Smooth muscle cell of the brain vasculature (primary cell): ENCODE data around the gene SOX13.
"Not testable (repeated sequence)": the region's sequence is repeated elsewhere in the genome, so short reads cannot be mapped to it uniquely, and the experiment has no call there.

Experiments used
- DNase-seq: peaks from one replicate; pipeline ENCODE4 v3.0.0-alpha.2; 2012; ENCODE audit warnings: low read depth, low spot score

The SOX13 gene

DNA sequence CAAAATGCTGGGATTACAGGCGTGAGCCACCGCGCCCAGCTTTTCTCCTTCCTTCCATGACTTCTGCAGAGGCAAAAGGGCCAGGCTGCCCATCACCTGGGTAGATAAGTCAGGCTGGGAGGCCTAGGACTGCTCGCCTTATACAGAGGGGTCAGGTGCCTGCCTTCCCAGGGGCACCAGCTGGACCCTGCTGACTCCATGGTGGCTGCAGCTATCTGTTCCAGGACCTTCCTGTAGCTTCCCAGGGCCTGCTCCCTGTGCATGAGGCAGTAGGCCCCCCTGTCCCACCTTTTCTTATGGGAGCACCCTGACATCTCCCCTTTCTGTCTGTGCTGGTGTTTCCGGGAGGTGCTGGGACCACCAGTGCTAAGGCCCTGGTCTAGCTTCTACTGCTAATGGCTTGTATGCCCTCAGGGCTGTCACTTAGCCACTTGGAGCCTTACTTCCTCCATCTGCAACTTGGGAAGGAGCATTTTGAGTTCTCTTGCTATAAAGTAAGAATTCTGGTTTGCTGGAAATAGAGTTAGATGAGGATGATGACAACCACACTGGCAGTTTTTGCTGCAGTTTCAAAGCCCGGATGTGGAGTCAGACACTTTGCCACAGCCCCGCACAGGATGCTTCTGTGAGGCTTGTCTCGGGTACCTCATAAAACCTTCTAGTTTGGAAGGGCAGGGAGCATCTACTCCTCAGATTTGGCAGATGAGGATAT is 14.4 kb downstream of the SOX13 start:
- DNase-seq: no peak

- DNase-seq: no peak
These were observed 15.1 kb downstream of the SOX13 start for GRCh38 chr1:204087893-204088528.

- DNase-seq: no peak
These were observed 15.7 kb downstream of the SOX13 start for GRCh38 chr1:204088596-204088995.

- DNase-seq: no peak
These were observed 16.3 kb downstream of the SOX13 start for GRCh38 chr1:204089044-204089751.

DNA sequence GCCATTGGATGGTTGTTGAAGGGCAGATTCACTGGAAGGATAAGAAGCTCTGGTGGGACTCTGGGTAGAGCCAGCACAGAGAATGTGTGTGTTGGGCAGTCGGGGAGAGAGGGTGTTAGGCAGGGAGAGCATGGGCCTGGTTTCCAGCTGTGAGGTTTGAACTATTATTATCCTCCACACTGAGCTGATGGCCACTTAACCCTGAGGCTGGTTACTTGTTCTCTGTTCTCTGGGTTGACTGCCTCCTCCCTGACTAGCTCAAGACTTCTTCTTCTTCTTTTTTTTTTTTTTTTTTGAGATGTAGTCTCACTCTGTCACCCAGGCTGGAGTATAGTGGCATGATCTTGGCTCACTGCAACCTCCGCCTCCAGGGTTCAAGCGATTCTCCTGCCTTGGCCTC is 17.2 kb downstream of the SOX13 start:
- not testable (repeated sequence) for DNase-seq

DNA sequence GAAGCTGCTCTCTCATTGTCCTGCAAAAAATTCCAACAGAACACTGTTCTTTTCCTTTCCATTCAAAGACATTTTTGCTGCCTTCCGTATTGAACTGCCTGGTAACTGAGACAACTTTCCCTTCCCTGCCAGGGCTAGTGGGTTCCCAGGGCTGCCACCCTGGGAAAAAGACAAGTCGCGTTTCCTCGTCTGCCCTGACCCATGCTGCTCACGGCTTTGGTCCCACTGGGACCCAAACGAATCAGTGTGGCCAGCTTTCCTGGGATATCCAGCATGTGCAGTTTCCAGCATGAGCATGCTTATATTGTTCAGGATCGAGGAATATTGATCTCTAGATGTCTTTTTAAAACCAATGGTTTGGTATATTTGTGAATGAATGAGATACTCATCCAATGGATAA is 18.2 kb downstream of the SOX13 start:
- DNase-seq: no peak

DNA sequence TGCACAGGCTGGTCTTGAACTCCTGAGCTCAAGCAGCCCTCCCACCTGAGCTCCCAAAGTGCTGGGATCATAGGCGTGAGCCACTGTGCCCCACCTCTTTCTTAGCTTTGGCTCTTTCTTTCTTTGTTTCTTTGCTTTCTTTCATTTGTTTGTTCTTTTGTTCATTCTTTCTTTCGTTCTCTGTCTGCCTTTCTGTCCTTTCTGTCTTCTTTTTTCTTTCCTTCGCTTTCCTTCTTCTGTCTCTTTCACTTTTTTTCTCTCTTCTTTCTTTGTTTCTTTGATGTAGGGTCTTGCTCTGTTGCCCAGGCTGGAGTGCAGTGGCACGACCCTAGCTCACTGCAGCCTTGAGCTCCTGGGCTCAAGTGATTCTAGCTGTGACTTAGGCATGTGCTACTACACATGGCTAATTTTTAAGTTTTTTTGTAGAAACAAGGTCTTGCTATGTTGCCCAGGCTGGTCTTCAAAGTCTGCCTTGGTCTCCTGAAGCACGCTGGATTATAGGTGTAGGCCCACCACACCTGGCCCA is 18.9 kb downstream of the SOX13 start:
- DNase-seq: no peak

DNA sequence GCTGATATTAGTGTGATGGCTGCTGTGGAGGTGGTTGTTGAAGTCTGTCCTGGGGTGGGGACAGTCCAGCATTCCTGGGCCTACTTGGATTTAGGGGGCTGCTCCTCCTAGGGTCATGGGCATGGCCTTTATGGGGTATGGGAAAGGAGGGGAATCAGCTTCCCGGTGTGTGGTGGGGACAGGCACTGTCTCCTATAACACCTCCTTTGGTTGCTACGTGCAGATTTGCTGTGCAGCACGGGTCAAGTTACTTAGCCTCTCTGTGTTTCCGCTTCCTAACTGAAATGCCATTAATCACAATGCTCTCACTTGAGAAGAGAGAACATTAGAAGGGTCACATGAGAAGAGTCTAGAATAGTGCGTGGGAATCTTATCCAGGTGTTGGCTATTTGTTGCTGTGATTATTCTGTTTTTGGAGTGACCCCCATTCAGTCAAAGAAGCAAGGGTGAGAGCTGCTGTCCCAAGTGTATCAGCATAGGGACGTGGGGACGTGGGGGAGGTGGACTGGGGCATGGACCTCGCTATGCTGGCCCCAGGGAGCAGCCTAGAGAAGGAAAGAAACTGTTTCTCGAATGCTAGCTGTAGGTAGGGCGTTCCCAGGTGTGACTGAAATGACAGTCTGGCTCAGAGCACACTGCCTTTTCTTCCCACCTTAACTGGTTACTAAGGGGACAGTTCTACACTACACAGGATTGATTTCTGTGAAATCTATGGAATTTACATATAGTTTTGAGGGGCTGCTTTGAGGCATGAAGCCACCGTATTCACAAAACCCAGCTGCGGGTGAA is 19.9 kb downstream of the SOX13 start:
- no peak for DNase-seq

DNA sequence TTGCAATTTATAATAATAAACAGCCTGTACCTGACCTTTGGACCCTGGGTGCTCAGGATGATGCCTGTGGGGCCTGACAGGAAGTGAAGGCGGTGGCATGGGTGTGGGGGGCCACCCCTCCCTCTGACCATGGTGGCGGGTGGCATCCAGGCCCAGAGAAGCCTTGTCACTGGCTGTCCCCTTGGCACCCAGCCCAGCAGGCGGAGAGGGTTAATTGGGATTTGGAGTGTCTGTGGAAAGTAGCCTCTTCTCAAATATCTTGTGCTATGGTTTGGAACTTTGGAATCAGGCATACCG is 20.5 kb downstream of the SOX13 start:
- no peak for DNase-seq

DNA sequence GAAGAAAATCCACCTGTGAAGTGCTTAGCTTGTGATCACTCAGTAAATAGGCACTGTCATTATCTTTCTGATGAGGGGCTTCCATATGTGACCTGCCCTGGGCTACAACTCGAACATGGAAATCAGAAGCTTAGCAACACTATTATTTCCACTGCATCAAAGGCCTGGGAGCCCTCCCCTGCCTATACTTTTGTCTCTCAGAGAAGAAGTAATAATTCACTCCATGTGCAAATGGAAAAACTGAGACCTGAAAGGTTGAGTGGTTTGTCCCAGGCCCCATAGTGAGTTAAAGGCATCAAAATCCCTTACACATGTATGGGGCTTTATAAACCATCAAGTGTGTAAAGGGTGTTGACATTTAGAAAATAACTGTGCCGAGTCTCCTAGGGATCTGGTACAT is 20.9 kb downstream of the SOX13 start:
- no peak for DNase-seq

GRCh38 chr1:204094313-204094729 is 21.4 kb downstream of the SOX13 start:
- no peak for DNase-seq

DNA sequence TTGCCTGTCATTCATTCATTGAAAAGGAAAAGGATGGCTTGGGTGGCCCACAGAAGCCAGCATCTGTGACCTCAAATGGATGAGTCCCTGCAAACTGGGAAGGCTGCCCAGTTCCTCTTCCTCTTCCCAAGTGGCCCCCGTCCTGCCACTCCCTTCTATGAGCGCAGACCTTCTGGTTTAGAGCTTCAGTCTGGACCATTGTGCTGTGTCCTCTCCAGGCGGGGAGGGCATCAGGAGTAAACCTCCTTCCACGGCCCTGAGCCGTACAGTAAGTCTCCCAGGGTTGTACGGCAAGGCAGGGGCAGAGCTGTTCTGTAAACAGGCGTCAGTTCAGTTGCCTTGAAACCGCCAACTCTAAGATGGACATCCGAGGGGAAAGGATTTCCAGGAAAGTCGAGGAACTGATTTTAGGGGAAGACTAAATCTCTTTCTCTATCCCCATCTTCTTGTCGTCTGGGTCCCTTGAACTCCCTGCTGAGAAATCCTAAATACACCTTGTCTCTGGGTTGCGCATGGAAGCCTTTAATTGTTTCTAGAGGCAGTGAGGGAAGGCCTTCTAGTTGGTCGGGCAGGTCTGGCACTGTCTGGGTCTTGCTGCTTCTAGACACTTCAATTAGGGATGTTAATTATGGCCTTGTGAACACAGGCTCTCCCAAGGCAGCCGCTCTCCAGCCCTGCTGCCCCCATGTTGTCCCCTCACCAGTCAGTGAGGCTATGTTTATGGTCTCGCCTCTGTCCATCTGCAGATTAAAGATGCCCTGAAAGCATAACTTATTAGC is 22.1 kb downstream of the SOX13 start:
- DNase-seq: no peak

DNA sequence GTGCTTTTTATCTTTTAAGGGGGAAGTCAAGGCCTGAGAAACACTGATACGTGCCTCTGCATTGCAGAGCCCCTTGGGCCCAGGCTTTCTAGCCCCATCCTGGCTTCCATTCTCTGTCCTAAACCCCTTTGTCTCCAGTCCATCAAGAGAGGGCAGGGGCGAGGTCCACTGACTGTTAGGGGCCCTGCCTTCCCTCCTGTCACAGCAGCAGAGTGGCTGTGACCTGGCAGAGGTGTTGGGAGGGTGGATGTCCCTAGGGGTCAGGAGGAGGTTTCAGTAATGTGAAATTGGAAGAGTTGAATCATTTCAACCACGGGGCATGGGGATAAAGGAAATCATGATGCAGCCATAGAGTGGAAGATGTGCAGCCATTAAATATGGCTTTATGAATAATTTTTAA is 24.0 kb downstream of the SOX13 start:
- no peak for DNase-seq

DNA sequence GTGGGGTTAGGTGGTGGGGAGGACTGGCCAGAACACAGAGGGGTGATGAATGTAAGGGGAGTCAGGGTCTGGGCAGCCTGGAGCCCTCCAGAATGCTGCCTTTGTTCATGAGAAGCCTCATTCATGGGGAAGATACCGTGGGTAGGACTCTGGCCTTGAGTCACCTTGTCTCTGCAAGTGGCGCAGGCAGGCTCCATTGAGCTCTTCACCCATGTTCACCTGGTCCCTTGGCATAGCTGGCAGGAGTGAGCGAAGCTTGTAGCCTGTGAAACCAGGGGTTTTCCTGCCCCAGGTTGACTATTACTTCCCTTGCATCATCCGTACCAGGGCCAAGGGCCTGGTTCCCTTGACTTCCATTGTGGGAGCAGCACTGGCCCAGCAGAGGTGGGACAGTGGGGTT is 25.8 kb downstream of the SOX13 start:
- no peak for DNase-seq

- DNase-seq: not testable (repeated sequence)
These were observed 26.8 kb downstream of the SOX13 start for GRCh38 chr1:204099754-204100153.

GRCh38 chr1:204102029-204102611 is 29.2 kb downstream of the SOX13 start:
- DNase-seq: no peak

GRCh38 chr1:204102739-204103430 is 30.0 kb downstream of the SOX13 start:
- DNase-seq: no peak

DNA sequence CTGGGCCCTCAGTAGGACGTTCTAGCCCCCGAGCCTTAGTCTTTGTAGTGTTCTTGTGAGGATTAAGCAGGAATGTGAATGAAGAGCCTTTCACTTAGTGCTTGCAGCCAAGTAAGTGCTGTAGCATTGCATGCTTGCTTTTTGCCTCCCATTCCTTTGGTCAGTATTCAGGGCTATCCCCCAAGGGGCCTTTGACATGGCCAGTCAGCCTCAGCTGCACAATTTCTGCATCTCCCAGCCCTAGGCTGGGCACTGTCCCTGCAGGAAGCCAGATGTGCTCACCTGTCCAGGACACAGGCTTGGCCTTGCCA is 30.5 kb downstream of the SOX13 start:
- DNase-seq: no peak

DNA sequence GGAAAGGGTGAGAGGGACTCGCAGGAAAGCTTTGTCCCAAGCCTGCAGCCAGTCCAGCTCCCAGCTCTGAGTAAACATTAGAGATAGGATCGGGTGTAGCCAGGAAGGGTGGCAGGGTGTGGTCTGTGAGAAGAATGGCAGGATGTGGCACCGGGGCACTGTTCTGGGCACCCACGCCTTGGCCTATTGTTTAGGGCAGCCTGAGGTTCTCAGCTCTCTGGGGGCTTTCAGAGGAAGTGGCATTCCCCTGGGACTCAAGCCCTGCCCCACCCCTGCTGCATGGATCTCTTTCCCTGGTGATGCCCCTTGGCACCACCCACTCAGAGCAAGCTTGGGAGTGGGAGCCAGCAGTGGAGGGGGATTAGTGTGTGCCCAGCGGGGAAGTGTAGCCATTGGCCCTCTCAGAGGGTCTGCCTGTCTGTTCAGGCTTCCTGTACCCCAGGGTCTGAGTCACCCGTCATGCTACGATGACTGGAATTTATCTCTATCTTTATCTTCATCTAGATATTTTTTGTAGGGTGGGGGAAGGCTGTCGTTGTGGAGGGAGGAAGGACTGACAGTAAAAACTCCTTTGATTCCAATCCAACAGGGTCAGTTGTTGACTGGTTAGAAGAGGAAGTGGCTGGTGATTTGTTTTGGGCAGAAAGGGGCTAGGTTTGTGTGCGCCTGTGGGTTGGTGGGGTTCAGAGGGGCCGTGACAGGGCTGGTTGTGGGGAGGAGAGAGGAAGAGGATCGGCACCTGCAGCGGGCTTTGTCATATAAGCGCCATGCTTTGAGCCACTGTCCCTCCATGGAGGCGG is 31.6 kb downstream of the SOX13 start:
- DNase-seq: no peak

GRCh38 chr1:204105131-204105515 is 32.2 kb downstream of the SOX13 start:
- DNase-seq: no peak
